Activated CD8-positive, alpha-beta memory T cell treated with anti-CD3 and anti-CD28 coated beads, Interleukin-2, amount 50 U/mL, for 1 hour (primary cell): ENCODE results near the gene RNF8.

ENCODE experiments used
- DNase-seq: peaks from one replicate; pipeline ENCODE4 v3.0.0-alpha.2; 2020; ENCODE audit errors: extremely low read depth

RNF8 gene

DNA sequence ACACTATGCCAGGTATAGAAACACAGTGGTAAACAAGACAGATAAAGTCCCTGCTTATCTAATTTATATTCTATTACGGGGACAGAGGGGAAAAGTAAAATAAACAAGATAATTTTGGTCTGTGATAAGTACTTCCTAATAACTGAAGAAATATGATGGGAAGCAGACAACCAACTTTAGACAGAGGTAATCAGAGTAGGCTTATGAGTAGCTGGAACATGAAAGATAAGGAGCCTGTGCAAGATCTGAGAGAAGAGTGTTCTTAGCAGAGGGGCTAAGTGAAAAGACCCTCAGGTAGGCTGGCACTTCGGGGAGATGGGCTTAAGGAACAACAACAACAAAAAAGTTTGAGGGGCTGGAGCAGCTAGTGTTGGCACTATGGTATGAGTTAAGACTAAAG is 4.1 kb downstream of the RNF8 start:
- DNase-seq, result no peak

DNA sequence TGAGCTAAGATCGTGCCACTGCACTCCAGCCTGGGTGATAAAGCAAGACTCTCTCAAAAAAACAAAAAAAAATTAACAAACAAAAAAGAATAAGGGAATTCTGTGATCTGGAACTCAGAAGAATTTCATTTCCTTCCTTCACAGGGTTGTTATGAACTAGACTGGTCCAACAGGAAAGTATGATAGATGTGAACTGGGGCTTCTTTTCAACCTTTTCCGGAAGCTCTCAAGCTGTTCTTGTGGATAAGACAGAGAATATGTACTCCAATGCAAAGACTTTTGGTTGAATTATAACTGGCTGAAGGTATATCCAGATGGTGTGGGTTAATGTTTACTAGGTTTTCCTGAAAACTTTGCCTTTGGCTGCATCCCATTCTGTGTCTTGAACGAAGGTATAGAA is 5.3 kb downstream of the RNF8 start:
- DNase-seq, result no peak

DNA sequence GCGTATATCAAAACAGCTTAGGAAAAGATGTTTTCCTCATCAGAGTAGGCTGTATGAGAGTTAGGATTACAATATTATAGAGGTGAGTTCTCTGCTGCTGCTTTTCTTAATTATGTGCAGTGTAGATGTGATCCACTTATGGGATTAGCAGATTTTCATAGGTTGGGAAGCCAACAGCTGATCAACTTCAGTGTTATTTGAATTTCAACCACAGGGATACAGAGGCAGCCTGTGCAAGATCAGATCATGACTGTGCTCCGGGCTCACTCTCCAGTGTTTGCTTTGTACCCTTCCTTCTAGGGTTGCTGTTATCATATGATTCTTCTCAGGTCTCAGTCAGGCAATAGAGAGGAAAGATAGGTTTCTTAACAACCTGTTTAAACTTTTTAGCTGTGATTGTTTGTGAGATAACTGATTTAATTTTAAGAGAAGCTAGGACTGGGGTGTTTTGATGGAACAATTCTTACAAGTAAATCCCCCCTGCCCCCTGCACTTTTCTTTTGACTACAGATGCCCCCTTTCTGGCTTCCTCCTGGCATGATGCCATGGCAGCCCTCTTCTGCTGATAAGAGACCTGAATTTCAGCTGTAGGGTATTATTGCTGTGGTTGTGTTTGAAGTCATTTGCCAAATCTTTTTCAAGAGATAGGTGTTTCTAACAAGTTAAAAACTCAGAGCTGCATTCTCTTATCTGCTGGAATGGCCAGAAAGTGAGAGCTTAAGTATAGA is 8.5 kb downstream of the RNF8 start:
- no peak for DNase-seq

- DNase-seq, result no peak
These were observed 12.0 kb downstream of the RNF8 start for GRCh38 chr6:37365791-37366190.

- no peak for DNase-seq
These were observed 13.1 kb downstream of the RNF8 start for GRCh38 chr6:37366910-37367309.

GRCh38 chr6:37368961-37369320 is 15.2 kb downstream of the RNF8 start:
- DNase-seq, result no peak

DNA sequence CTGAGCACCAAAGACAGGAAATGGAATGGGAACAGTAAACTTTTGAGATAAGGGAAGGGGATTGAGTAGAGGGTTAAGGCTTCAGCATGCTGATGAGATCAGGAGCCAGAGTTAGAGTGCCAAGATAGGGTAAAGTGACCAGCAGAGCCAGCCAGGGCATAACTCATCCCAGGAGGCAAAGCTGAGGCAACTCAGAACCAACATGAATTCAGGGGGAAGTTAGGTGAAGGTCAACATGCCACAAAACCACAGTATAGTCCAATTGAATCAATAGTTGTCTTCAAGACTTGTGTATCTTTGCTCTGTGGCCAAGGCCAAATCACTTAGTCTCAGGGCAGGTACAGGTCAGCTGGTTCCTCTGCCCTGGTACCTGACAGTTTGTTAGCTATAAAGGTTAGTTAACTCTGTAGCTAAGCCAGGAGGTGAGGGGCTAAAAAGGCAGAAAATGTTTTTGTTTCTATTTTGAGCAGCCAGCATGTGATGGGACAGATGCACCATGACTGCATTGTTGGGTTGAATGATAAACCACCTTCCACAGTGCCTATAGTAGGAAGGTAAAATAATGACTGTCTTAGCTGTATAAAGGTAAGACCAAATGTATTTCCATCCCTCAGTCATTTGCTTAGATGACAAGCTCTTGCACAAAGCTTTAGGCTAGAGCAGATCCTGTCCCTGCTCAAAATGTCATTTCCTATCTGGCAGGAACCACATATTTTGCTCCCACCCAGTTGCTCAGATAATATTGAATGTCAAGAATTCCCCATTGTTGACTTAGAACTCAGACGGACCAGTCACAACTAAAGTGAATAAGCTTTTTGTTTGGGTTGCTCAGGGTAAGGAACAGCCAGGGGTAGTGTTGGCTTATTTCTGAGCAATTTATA is 15.8 kb downstream of the RNF8 start:
- no peak for DNase-seq

DNA sequence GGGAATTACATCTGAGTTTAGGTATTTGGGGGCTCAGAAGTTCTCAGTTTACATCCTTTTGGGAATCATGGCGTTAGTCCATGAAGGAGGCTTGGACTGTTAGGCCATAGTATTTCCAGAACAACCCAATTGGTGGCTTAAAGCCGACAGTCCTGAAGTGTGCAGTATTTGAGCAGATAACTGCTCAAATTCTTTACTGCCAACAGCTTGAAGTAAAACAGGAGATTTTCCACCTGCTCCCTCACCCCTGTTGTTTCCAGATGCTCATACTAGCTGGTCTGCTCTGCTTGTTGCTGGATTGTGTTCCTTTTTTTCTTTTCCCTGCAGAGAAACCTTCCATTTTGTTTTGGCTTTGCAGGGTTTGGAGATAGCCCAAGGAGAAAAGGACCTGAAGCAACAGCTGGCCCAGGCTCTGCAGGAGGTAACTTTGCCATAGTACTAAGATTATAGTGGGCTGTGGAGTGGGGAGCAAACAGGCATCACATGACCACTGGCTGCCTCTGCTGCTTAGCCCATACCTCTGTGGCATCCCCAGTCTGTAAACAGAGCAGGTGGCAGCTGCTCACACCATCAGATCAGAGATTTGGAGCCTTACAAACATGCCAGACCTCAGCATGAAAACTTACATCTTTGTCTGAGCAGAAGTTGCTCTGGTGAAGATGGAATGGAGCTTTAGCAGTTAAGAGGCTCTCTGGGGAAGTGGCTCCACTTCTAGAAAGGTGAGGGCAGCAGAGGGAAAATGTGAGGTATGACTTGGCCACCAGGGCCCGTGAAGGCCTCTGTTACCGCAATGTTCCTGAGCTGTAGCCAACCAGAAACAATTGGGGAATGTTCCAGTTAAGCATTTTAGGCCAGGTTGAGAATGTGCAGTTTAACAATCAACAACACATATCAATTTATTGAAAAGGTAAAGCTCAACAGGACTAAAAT is 17.6 kb downstream of the RNF8 start:
- DNase-seq, result no peak

DNA sequence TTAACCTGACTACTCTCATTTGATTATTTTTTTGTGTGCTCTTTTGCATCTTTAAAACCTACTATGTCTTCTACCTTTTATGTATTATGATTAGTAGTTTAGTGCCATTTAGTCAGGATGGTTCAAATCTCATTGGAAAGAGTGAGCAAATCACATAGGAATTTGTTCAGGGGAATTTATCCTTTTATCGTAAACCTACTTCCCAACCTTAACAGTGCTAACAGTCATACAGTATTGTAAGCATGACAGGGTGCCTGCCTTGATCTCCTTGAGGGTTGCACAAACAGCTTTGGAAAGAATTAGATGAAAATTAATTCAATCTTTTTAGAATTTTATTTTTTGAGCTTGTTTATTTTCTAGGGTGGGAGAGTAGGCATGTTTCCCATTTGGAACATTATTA is 18.3 kb downstream of the RNF8 start:
- DNase-seq, result no peak

GRCh38 chr6:37373822-37374471 is 20.2 kb downstream of the RNF8 start:
- DNase-seq, result no peak

DNA sequence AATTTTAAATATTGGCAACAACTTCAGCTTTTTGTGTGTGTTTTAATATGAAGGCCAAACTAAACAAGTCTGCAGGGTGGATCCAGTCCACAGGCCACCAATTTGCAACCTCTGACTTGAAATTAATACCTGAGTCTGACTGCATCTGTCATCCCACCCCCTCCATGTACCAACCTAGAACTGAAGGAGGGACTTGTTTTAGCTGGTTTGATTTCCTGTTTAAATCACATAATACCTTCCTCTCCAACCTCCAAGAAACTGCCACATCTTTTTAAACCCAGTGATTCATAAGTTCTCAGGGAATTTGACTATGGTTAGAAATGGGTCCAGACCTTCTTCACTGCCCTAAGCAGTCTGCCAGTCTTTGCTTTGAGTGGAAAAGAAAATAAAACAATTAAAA is 21.6 kb downstream of the RNF8 start:
- no peak for DNase-seq

DNA sequence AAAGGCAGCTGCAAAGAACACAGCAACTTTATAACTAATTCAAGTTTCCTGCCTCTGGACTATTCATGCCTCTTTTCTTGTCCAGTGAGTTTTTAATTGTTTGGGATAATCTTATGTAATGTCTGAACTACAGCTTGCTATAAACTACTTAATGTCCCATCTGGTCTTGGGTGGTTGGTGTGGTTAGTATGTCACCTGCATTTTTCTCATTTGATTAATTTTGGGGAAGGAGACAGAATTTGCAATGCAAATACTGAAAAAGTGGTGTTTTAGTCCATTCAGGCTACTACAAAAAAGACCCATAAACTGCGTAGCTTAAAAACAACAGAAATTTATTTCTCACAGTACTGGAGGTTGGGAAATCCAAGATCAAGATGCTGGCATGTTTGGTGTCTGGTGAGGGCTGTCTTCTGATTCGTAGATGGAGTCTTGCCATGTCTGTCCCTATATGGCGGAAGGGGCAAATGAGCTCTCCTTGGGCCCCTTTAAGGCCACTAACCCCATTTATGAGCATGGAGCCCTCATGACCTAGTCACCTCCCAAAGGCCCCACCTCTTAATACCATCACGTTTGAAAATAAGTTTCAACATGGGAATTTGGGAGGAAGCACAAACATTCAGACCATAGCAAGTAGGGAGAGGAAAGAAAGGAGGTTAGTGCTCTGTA is 22.4 kb downstream of the RNF8 start:
- no peak for DNase-seq

DNA sequence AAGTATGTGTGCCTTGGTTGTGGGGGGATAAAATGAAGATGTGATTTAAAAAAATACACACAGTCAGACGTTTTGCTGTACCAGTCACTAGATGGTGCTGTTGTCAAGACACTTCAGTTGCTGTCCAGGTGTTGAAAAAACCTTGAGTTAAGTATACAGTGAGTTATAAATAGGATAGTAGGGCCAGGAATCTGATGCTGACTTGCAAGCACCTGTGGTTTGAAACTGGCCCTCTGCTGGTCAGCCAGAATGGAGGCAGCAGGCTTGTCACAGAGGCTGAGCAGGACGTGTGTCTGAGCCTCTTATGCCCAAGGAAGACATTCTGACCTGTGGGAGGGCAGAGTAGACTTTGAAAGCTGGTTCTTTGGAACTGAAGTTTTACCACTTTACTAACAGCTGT is 27.8 kb downstream of the RNF8 start:
- no peak for DNase-seq

GRCh38 chr6:37382994-37383765 is 29.4 kb downstream of the RNF8 start:
- no peak for DNase-seq

DNA sequence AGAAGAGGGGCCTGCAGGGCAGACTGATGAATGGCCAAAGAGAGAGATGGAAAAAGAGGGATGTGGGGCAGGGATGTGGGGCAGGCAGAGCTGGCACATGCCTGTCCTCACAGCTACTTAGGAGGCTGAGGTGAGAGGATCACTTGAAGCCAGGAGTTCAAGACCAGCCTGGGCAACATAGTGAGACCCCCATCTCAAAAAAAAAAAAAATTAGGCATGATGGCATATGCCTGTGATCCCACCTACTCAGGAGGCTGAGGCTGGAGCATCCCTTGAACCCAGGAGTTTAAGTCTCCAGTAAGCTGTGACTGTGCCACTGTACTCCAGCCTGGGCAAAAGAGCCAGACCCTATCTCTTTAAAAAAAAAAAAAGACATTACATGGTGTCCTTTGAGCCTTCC is 34.8 kb downstream of the RNF8 start:
- no peak for DNase-seq

DNA sequence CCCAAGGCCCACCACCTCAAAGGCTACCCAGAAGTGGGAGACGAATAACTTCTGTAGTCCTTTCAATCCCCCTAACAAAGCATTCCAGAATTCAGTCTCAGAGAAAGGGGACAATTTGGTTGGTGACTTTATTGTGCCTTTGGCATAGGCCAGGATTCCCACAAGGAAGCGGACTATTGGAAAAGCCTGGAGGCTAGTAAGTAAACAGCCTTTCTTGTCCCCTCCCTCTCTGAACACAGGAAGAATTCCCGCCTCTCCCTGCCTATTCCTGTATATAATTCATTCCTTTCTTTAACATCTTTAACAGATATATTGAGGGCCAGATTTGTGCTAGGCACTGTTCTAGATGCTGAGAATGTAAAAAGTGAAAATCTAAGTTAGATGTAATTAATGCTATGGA is 36.1 kb downstream of the RNF8 start:
- DNase-seq, result no peak

DNA sequence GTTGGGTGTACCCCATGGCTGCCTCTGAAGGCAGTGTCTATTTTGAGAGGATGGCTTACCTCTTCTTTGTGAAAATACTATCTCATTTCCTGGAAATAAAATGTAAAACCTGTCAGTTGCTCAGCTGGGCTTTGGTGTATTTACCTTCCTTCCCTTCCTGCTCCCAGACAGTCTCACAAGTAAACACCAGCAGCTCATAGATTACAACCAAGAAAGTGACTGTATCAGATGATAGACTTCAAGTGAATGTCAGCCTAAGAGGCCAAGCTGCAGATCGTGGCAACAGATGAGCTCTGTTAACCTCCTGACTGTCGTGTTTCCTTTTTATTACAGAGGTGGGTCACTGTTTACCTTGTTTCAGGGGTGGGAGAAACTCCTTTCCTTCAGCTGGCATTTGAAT is 37.3 kb downstream of the RNF8 start:
- DNase-seq, result no peak

- DNase-seq, result no peak
These were observed 39.0 kb downstream of the RNF8 start for GRCh38 chr6:37392821-37393220.

- DNase-seq, result no peak
These were observed 39.7 kb downstream of the RNF8 start for GRCh38 chr6:37393381-37393929.

DNA sequence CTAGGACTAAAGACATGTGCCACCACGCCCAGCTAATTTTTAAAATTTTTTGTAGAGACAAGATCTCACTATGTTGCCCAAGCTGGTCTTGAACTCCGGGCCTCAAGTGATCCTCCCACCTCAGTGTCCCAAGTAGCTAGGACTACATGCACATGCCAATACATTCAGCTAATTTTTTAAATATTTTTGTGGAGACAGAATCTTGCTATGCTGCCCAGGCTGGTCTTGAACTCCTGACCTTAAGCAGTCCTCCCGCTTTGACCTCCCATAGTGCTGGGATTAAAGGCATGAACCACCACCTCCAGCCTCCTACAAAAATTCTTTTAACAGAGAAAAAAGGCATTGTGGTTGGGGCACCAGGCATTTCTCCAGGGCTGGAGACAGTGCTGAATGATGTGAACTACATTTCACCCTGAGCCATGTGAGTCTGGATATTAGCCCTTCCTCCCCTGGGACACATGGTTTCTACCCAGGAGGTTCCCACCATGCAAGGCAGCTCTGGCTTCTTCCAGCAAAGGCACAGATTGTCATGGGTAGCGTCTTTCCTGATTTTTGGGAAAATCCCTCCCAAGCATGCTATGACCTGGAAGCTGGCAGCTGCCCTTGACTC is 42.9 kb downstream of the RNF8 start:
- no peak for DNase-seq
